Endothelial cell of umbilical vein (primary cell): Measurements from ENCODE around the gene PDE3A. TPM values are rescaled to one million over a fixed set of nuclear protein-coding genes. Genes with fewer than 3 reads are reported as not detected.
A peak's percentile ranks its signal among the peaks of the same experiment; 100 is the strongest.

ENCODE experiments used
- BruUV-seq: library from RNA; stranded (reverse); fragments of 400-500 nt; replicated peaks from 2 replicates; lab custom pipeline; 2021; lab: Mats Ljungman, UMichigan
- CTCF ChIA-PET: fragments of 300-600, 350-600 bp; sonication (Branson Sonifier 250); formaldehyde crosslinking; loops from one replicate; lab custom pipeline; 2021; ENCODE audit warnings: antibody characterized with exemption, inconsistent platforms; lab: Charles Lee
- POLR2A ChIA-PET: fragments of 300-600, 350-600 bp; sonication (Branson Sonifier 250); formaldehyde crosslinking; loops from one replicate; lab custom pipeline; 2021; ENCODE audit warnings: antibody characterized with exemption, inconsistent platforms; lab: Charles Lee
- DNase-seq: peaks from one replicate; pipeline ENCODE4 v3.0.0-alpha.2; 2011; ENCODE audit warnings: low read depth, low spot score
- FAIRE-seq: peaks from 2 replicates; lab custom pipeline; 2011; peaks lifted over from hg19 to GRCh38; lab: Jason Lieb, UNC
- H2AFZ ChIP-seq: 2 replicates; pipeline ENCODE4 v1.6.0; 2012; ENCODE audit warnings: low read depth, low read length, control low read depth, inconsistent platforms
- H3K27ac ChIP-seq: 2 replicates; pipeline ENCODE4 v1.5.1; 2011; ENCODE audit warnings: low read depth, mild to moderate bottlenecking, control low read depth, low read length, moderate library complexity; ENCODE audit not compliant: insufficient read depth
- H3K27me3 ChIP-seq, 2 experiments: 2 replicates each; pipeline versions ENCODE4 v1.6.0 to v1.6.1; 2011; ENCODE audit warnings: low read length in 2 of 2, mixed read lengths in 1 of 2; ENCODE audit not compliant: control insufficient read depth in 2 of 2, insufficient read depth in 2 of 2
- H3K36me3 ChIP-seq, 2 experiments: 2 replicates in 1 of 2; 3 replicates in 1 of 2; pipeline ENCODE4 v1.5.1; 2011; ENCODE audit warnings: low read length in 2 of 2, mild to moderate bottlenecking in 1 of 2, moderate library complexity in 1 of 2; ENCODE audit not compliant: control insufficient read depth in 2 of 2, insufficient read depth in 2 of 2; ENCODE audit errors: extremely low read depth in 1 of 2
- H3K4me1 ChIP-seq: 3 replicates; pipeline ENCODE4 v1.5.1; 2011; ENCODE audit warnings: mild to moderate bottlenecking, low read length; ENCODE audit not compliant: control insufficient read depth, insufficient read depth; ENCODE audit errors: extremely low read depth
- H3K4me2 ChIP-seq: 2 replicates; pipeline ENCODE4 v1.6.1; 2011; ENCODE audit warnings: low read length, control low read depth, mixed read lengths; ENCODE audit not compliant: insufficient read depth
- H3K4me3 ChIP-seq, 3 experiments: fragments of 200-600 bp in 1 of 3; sonication (generic), shearing (Covaris generic) in 1 of 3; replicated peaks in 1 of 3; 2 replicates each; pipeline ENCODE4 v1.5.1; 2011 to 2016; ENCODE audit warnings: control low read depth in 3 of 3, low read length in 3 of 3, mild to moderate bottlenecking in 2 of 3, inconsistent platforms in 1 of 3, low read depth in 1 of 3, moderate library complexity in 1 of 3; ENCODE audit not compliant: insufficient read depth in 1 of 3
- H3K79me2 ChIP-seq: 2 replicates; pipeline ENCODE4 v1.6.0; 2012; ENCODE audit warnings: low read length, inconsistent platforms; ENCODE audit not compliant: control insufficient read depth, insufficient read depth
- H3K9ac ChIP-seq: replicated peaks from 2 replicates; pipeline ENCODE3; 2011; ENCODE audit warnings: low read length, control low read depth; ENCODE audit not compliant: insufficient read depth; ENCODE audit errors: extremely low read depth
- H3K9me1 ChIP-seq: replicated peaks from 3 replicates; pipeline ENCODE4 v1.6.0; 2011; ENCODE audit warnings: mild to moderate bottlenecking, low read length; ENCODE audit not compliant: control insufficient read depth, insufficient read depth; ENCODE audit errors: extremely low read depth
- H3K9me3 ChIP-seq: replicated peaks from 2 replicates; pipeline ENCODE4 v1.5.1; 2012; ENCODE audit warnings: low read length, inconsistent platforms; ENCODE audit not compliant: control insufficient read depth, insufficient read depth
- H4K20me1 ChIP-seq: replicated peaks from 2 replicates; pipeline ENCODE3; 2011; ENCODE audit warnings: mild to moderate bottlenecking, low read length; ENCODE audit not compliant: control insufficient read depth, insufficient read depth; ENCODE audit errors: extremely low read depth
- CTCF ChIP-seq, 2 donors: IDR thresholded peaks; 1 replicate in 1 of 2; 2 replicates in 1 of 2; pipeline ENCODE4 v1.5.1; 2011; ENCODE audit warnings: low read length in 2 of 2, mild to moderate bottlenecking in 2 of 2, moderate library complexity in 2 of 2, control low read depth in 1 of 2, inconsistent platforms in 1 of 2, low read depth in 1 of 2; ENCODE audit not compliant: insufficient read depth in 1 of 2; ENCODE audit errors: extremely low read depth in 1 of 2
- EZH2 ChIP-seq: IDR thresholded peaks from 2 replicates; pipeline ENCODE4 v1.6.1; 2012; ENCODE audit warnings: borderline replicate concordance, low read depth, mild to moderate bottlenecking, moderate library complexity, low read length, inconsistent platforms; ENCODE audit not compliant: severe bottlenecking
- FOS ChIP-seq: IDR thresholded peaks from 2 replicates; pipeline ENCODE4 v1.6.1; 2011; ENCODE audit warnings: mild to moderate bottlenecking, low read length, moderate library complexity, borderline replicate concordance; ENCODE audit not compliant: insufficient read depth
- GATA2 ChIP-seq: IDR thresholded peaks from 2 replicates; pipeline ENCODE4 v1.7.0; 2011; ENCODE audit warnings: low read depth, mild to moderate bottlenecking, moderate library complexity, mixed read lengths, low read length; ENCODE audit not compliant: insufficient read length, insufficient read depth
- JUN ChIP-seq: IDR thresholded peaks from 2 replicates; pipeline ENCODE4 v1.6.1; 2011; ENCODE audit warnings: borderline replicate concordance, low read depth; ENCODE audit not compliant: insufficient read length, insufficient read depth
- MAX ChIP-seq: IDR thresholded peaks from 2 replicates; pipeline ENCODE4 v1.6.1; 2011; ENCODE audit not compliant: insufficient read depth, insufficient read length
- MYC ChIP-seq: IDR thresholded peaks from one replicate; pipeline ENCODE4 v1.6.1; 2011; ENCODE audit warnings: mild to moderate bottlenecking, low read depth, low read length
- POLR2AphosphoS5 ChIP-seq: IDR thresholded peaks from 2 replicates; pipeline ENCODE4 v1.6.1; 2012; ENCODE audit warnings: low read depth, mild to moderate bottlenecking, control low read depth, low read length, moderate library complexity; ENCODE audit not compliant: insufficient read depth
- dilution Hi-C: fragments of 300-500 bp; cut with MboI; formaldehyde crosslinking; loops from one replicate; pipeline ENCODE4 v1.15.0; 2019; ENCODE audit warnings: low sequenced_read_pairs; ENCODE audit not compliant: extremely low pct_ligation_motif_present
- intact Hi-C: fragments of 100-400 bp; cut with micrococcal nuclease; formaldehyde crosslinking; loops from one replicate; pipeline ENCODE4 v1.10.0; 2022
- polyA plus RNA-seq, 4 experiments: library from polyadenylated mRNA; depleted of rRNA in 3 of 4; stranded (reverse) in 3 of 4; unstranded in 1 of 4; fragments of >200 nt; gene quantifications; 2 replicates each; pipeline versions ENCODE4 v1.2.1 to v1.2.3, GENCODE V29; 2011 to 2012; ENCODE audit warnings: missing spikeins in 1 of 4
- total RNA-seq: library from RNA; stranded (reverse); gene quantifications from 2 replicates; pipeline ENCODE4 v1.2.3, GENCODE V29; 2021

The PDE3A gene
- total and polyA plus RNA-seq, 2 donors (not counting 3 experiments of a cell fraction or from before 2014, with no cell fraction given): 14.0 to 27.4 TPM

DNA sequence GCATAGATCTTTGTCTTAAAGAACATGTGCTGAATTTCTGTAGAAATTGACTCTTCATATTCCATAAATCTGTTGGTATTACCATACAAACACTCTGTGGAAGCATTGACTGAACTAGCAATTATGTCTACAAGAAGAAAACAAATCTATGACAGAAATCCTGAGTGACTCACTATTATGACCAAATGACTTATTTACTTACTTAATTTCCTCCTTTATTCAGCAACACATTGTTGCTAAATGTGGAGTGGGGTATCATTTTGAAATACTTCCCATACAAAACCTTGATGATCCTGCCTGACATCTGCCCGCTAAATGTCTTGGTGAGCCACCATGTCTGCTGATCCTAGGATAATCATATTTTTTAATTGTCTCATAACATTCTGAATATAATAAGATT lies 227.7 kb downstream of the PDE3A start:
- BruUV-seq: no TSS peak
- Histone ChIP-seq H4K20me1 (peaks cover 4% of the 10 kb centered on the region), H3K36me3 (no peaks in the 10 kb centered on the region), H3K9me1 (no peaks in the 10 kb centered on the region), H3K27ac (no peak overlapping the region), H3K4me2 (no peak overlapping the region), H3K79me2 (no peaks in the 10 kb centered on the region), H3K9me3 (no peaks in the 10 kb centered on the region), H3K9ac (no peak overlapping the region), H3K4me3 (no peak overlapping the region), H2AFZ (no peak overlapping the region), H3K27me3 (no peaks in the 10 kb centered on the region), H3K4me1 (peaks cover 3% of the 10 kb centered on the region)
- FAIRE-seq (no peak), DNase-seq (no peak)
- POLR2A ChIA-PET: no interaction called here
- TF ChIP-seq CTCF (IDR thresholded peaks at IDR 0.05; ENCODE audit: extremely low read depth in 1 of 2, insufficient read depth in 1 of 2, low read depth in 1 of 2, low read length in 2 of 2): no peak
- no peak for TF ChIP-seq EZH2
- no peak for TF ChIP-seq MAX
- no peak for TF ChIP-seq MYC
- no peak for TF ChIP-seq GATA2
- TF ChIP-seq POLR2AphosphoS5: no peak
- TF ChIP-seq JUN: peak; percentile 17
- peak; percentile 54 for TF ChIP-seq FOS
- CTCF ChIA-PET: no interaction called here
- dilution Hi-C loops: no loop called here
- intact Hi-C loops: no loop called here
